Naive B cell (primary cell): ENCODE data around the gene SNRPD2. TPM values are rescaled to one million over a fixed set of nuclear protein-coding genes. Genes with fewer than 3 reads are reported as not detected.
"Not testable (repeated sequence)": the region's sequence is repeated elsewhere in the genome, so short reads cannot be mapped to it uniquely, and the experiment has no call there.

Source experiments
- ATAC-seq, 2 donors: fragments of 150-1000 bp; cut with Tn5 transposase; 2 replicates each; pipeline ENCODE4 v1.10.0; 2021; ENCODE audit warnings: low read depth in 2 of 2, mild to moderate bottlenecking in 2 of 2, moderate library complexity in 2 of 2
- DNase-seq: peaks from one replicate; pipeline ENCODE4 v3.0.0; 2022
- H3K27ac Mint-ChIP-seq, 6 donors: one replicate each; pipeline ENCODE4 v1.8.0; 2020 to 2022; ENCODE audit warnings: mild to moderate bottlenecking in 6 of 6, mixed read lengths in 6 of 6, moderate library complexity in 5 of 6, inconsistent platforms in 2 of 6
- H3K27me3 Mint-ChIP-seq, 3 donors: one replicate each; pipeline ENCODE4 v1.8.0; 2021 to 2022; ENCODE audit warnings: mixed read lengths in 3 of 3, mild to moderate bottlenecking in 1 of 3
- H3K36me3 Mint-ChIP-seq, 2 donors: one replicate each; pipeline ENCODE4 v1.8.0; 2020 to 2022; ENCODE audit warnings: mixed read lengths in 2 of 2, inconsistent platforms in 1 of 2, mild to moderate bottlenecking in 1 of 2
- H3K4me1 Mint-ChIP-seq, 3 donors: one replicate each; pipeline ENCODE4 v1.8.0; 2020 to 2022; ENCODE audit warnings: mixed read lengths in 3 of 3, inconsistent platforms in 1 of 3, mild to moderate bottlenecking in 1 of 3, moderate library complexity in 1 of 3
- H3K4me3 Mint-ChIP-seq, 8 donors: one replicate each; pipeline ENCODE4 v1.8.0; 2020 to 2022; ENCODE audit warnings: mild to moderate bottlenecking in 8 of 8, mixed read lengths in 8 of 8, moderate library complexity in 8 of 8, inconsistent platforms in 2 of 8
- H3K9me3 Mint-ChIP-seq, 7 donors: one replicate each; pipeline ENCODE4 v1.8.0; 2020 to 2022; ENCODE audit warnings: mixed read lengths in 7 of 7, mild to moderate bottlenecking in 5 of 7, inconsistent platforms in 2 of 7, moderate library complexity in 1 of 7
- polyA plus RNA-seq, 6 donors: library from polyadenylated mRNA; unstranded; fragments of 300-500 nt; fragmentation: Illumina TruSeq; gene quantifications; one replicate each; pipeline ENCODE4 v1.2.3, GENCODE V29; 2021; ENCODE audit warnings: low read depth in 6 of 6

SNRPD2 gene
- 1,000 to 10,000 TPM in 2 of 6 donors, 100 to 1,000 TPM in 4; 808 to 1,139 (median 906) TPM for polyA plus RNA-seq

DNA sequence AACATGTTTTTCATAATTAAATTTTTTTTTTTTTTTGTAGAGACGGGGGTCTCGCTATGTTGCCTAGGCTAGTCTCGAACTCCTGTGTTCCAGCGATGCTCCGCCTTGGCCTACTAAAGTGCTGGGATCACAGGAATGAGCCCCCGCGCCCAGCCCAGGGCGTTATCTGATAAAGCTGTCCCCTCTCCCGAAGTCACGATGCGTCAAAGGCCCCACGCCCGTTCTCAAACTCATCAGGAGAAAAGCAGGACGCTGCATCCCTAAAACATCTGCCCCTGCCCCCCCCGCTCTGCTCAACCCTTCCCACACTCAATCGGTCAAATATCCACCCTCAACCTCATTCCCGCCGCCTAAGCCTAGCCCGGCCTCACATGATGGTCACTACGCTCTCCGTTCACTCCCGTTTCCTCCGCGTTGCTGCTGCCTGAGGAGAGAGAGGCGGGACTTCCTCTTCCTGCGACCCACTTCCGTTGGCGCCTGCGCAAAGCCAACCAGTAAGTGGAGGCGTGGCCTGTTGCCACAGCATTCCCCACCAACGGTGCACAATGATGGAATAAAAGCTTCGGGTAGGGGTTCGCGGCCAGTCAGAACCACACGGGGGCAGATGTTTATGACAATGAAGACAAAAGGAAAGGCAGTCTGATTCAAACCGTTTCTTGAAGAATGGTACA lies at the start of gene SNRPD2:
Gene SNRPD2, minus strand, starts transcription at position 438 of the 671 bp plus-strand sequence. Its CDS starts 65 bp downstream, at position 373.
- no peaks in the 10 kb centered on the region for H3K27me3 Mint-ChIP-seq
- peaks cover 0 to 8% of the 10 kb centered on the region in 2 donors for H3K36me3 Mint-ChIP-seq
- DNase-seq: peak; percentile 94
- peak within 1 kb of the TSS; percentile 96 to 99 (median 99) for H3K27ac Mint-ChIP-seq
- H3K9me3 Mint-ChIP-seq: no peaks in the 10 kb centered on the region
- H3K4me3 Mint-ChIP-seq: peak within 1 kb of the TSS; percentile 87 to 100 (median 97)
- peak; percentile 45 to 51 for ATAC-seq
- peaks cover 10 to 32% (median 20%) of the 10 kb centered on the region in 3 donors for H3K4me1 Mint-ChIP-seq

DNA sequence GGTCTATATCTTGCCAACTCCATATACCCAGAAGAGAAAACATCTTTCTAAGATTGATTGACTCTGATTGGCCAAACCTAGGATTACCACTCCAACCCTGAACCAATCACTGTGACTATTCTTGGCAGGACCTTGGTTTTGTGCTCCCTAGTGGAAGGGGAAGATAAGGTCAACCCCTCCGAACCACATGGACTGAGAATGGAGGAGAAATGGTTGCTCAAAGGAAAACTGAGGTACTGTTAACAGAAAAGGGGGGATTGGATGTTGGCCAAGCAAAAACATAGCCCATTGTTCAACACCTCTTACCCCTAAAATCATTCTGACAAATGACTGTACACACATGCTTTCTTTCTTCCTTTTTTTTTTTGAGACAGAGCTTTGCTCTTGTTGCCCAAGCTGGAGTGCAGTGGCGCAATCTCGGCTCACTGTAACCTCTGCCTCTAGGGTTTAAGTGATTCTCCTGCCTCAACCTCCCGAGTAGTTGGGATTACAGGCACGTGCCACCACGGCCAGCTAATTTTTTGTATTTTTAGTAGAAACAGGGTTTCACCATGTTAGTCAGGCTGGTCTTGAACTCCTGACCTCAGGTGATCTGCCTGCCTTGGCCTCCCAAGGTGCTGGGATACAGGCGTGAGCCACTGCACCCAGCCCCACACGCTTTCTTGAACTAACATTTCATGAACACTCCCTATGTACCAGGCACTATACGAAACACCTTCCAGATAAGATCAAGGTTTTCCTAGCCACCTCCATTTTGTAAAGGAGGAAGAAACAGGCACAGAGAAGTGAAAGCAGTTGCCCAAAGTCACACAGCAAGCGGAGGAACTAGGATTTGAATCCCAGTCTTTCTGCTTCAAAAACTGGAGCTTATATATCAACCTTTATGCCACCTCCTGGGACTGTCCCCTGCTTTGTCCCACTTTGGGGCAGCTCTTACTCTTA lies 48.0 kb upstream of the SNRPD2 start:
- ATAC-seq (no peak), DNase-seq (no peak)
- H3K27me3 Mint-ChIP-seq: peaks cover 7 to 20% (median 16%) of the 10 kb centered on the region in 3 donors
- no peaks in the 10 kb centered on the region for H3K36me3 Mint-ChIP-seq
- H3K9me3 Mint-ChIP-seq: no peaks in the 10 kb centered on the region
- H3K4me1 Mint-ChIP-seq: no peaks in the 10 kb centered on the region
- H3K4me3 Mint-ChIP-seq: no peak overlapping the region
- no peak overlapping the region for H3K27ac Mint-ChIP-seq

DNA sequence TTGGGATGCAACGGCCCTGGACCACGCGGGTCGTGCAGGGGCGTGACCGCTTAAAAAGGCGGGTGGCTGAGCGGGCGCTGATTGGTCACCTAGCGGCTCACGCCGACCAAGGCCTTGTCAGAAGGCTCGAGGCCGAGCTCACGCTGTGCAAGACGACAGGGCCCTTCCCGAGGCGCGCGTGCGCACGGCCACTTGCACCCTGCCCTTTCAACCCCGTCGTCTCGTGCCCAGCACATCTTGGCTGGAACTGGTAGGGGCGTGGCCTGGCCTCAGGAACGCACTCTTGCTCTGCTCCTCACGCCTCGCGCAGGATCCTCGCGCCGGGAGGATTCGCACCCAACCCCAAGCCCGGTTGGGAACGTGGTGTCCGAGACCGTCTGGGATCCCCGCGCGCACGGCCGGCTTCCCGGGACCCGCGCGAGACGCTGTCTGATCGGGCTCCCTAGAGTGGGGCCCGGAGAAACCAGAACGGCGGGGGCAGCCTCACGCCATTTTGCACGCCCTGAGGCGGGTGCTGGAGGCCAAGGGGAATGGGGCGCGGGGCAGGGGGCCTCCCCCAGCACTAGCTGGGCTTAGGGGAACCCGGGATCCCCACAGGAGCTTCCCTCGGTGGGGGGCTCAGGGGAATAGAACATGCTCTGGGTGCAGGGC lies 41.5 kb upstream of the SNRPD2 start, which contains the start of gene MEIOSIN:
Gene MEIOSIN, plus strand, starts transcription at position 280 of the 651 bp plus-strand sequence. CDS start 1,938 bp downstream, outside the sequence.
- no peaks in the 10 kb centered on the region for H3K9me3 Mint-ChIP-seq
- peaks cover 19 to 28% (median 26%) of the 10 kb centered on the region in 3 donors for H3K4me1 Mint-ChIP-seq
- peaks cover 0 to 5% (median 0%) of the 10 kb centered on the region in 3 donors for H3K27me3 Mint-ChIP-seq
- no peak for DNase-seq
- peak within 1 kb of the TSS in 3 of 6 donors; percentile 24 to 47 (median 41) for H3K27ac Mint-ChIP-seq
- H3K4me3 Mint-ChIP-seq: peak within 1 kb of the TSS in 5 of 8 donors; percentile 13 to 76 (median 60)
- ATAC-seq: no peak
- no peaks in the 10 kb centered on the region for H3K36me3 Mint-ChIP-seq

GRCh38 chr19:45730368-45731288 lies 38.9 kb upstream of the SNRPD2 start, which contains the start of gene FBXO46:
TSS of gene FBXO46 (minus strand) at chr19:45730896. CDS start at chr19:45713495, 17,401 bp downstream.
- ATAC-seq (peak; percentile 99), DNase-seq (peak; percentile 90)
- no peaks in the 10 kb centered on the region for H3K36me3 Mint-ChIP-seq
- no peaks in the 10 kb centered on the region for H3K9me3 Mint-ChIP-seq
- no peaks in the 10 kb centered on the region for H3K27me3 Mint-ChIP-seq
- H3K4me3 Mint-ChIP-seq: peak within 1 kb of the TSS; percentile 89 to 98 (median 95)
- peaks cover 23 to 51% (median 38%) of the 10 kb centered on the region in 3 donors for H3K4me1 Mint-ChIP-seq
- peak within 1 kb of the TSS; percentile 90 to 99 (median 96) for H3K27ac Mint-ChIP-seq

DNA sequence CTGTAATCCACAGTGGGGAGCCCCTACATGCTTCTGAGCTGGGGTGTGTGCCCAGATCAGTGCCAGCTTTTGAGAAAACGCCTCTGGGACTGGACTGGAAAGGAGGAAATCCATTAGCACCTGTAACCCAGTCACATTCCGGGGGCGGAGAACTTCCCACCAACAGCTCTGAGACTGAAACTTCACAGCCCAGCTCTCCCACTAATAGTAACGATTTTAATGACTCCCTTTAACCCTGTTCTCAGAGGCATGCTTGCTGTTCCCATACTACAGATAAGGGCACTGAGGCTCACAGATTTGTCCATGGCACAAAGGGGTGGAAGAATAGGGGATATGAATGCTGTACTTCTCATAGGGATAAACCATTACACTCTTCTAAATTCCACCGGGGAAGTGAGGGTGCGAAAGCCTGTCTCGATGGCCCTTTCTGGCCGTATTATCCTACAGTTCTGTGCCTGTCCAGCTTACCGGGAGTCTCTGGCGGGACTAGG lies 38.1 kb upstream of the SNRPD2 start:
- no peak for DNase-seq
- H3K9me3 Mint-ChIP-seq: no peaks in the 10 kb centered on the region
- no peaks in the 10 kb centered on the region for H3K27me3 Mint-ChIP-seq
- H3K27ac Mint-ChIP-seq: peak overlapping the region; percentile 78 to 99 (median 96)
- peaks cover 23 to 51% (median 38%) of the 10 kb centered on the region in 3 donors for H3K4me1 Mint-ChIP-seq
- H3K4me3 Mint-ChIP-seq: peak overlapping the region; percentile 89 to 98 (median 95)
- no peaks in the 10 kb centered on the region for H3K36me3 Mint-ChIP-seq
- ATAC-seq: no peak

DNA sequence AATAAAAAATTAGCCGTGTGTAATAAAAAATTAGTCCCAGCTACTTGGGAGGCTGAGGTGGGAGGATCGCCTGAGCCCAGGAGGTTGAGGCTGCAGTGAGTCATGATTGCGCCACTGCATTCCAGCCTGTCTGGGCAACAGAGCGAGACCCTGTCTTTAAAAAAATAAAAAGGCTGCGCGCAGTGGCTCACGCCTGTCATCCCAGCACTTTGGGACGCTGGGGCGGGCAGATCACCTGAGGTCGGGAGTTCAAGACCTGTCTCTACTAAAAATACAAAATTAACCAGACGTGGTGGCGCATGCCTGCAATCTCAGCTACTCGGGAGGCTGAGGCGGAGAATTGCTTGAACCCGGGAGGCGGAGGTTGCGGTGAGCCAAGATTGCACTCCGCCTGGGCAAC lies 36.9 kb upstream of the SNRPD2 start:
- ATAC-seq, H3K36me3 Mint-ChIP-seq, H3K27me3 Mint-ChIP-seq, DNase-seq, H3K9me3 Mint-ChIP-seq: not testable (repeated sequence)
- peak overlapping the region in 3 of 6 donors; percentile 31 to 95 (median 77) for H3K27ac Mint-ChIP-seq
- peak overlapping the region in 5 of 8 donors; percentile 23 to 76 (median 32) for H3K4me3 Mint-ChIP-seq
- H3K4me1 Mint-ChIP-seq: peaks cover 28 to 57% (median 43%) of the 10 kb centered on the region in 3 donors

- not testable (repeated sequence) for ATAC-seq, H3K9me3 Mint-ChIP-seq, DNase-seq, H3K27me3 Mint-ChIP-seq, H3K36me3 Mint-ChIP-seq
- peak overlapping the region in 1 of 6 donors; percentile 24 for H3K27ac Mint-ChIP-seq
- H3K4me1 Mint-ChIP-seq: peaks cover 37 to 45% (median 42%) of the 10 kb centered on the region in 3 donors
- H3K4me3 Mint-ChIP-seq: peak overlapping the region in 1 of 8 donors; percentile 24
Measured at GRCh38 chr19:45720065-45720464, 28.3 kb upstream of the SNRPD2 start.

GRCh38 chr19:45717983-45718650 lies 26.4 kb upstream of the SNRPD2 start:
- Mint-ChIP-seq H3K36me3 (peaks cover 0 to 8% of the 10 kb centered on the region in 2 donors), H3K27me3 (no peaks in the 10 kb centered on the region), H3K9me3 (no peaks in the 10 kb centered on the region), H3K27ac (peak overlapping the region; percentile 84 to 99 (median 98)), H3K4me3 (peak overlapping the region; percentile 86 to 99 (median 97)), H3K4me1 (peaks cover 35 to 41% (median 40%) of the 10 kb centered on the region in 3 donors)
- DNase-seq: no peak
- ATAC-seq: no peak

DNA sequence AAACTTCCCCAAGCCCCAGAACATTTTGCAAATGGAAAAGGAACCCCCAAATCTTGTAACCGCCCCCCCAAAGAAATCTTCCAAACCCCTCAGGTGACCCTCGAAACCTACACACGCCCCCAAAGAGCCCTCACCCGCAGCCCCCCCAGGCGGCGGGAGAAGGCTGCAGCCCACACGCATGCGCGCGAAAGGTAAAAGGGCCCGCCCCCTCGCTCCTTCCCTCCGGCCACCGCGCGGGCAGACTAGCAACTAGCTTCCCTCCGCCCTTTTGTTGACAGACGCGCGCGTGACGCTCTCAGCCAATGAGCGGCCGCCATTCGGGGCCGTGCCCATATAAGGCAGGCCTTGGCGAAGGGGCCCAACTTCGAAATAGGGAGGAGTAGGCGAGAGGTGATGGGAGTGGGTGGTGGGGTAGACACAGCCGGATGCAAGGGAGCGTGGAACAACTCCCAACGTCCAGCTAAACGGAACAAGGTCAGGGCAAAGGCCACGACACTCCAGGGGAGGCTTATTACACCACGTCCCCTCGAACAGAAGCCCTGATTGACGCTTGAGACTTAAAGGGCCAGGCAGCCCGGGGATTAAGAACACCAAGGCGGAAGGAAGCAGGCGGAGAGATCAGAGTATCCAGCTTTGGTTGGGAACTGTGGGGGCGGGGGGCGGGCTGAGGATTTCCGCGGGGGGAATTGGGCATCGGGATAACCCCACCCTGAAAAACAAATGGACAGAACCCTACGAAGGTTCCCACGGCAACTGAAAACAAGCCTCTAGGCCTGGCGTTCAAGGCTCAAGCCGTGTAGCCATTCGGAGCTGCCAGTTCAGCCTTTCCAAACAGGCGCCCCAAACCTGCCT lies 25.6 kb upstream of the SNRPD2 start:
- peak overlapping the region; percentile 87 to 99 (median 98) for H3K27ac Mint-ChIP-seq
- H3K4me1 Mint-ChIP-seq: peaks cover 35 to 41% (median 40%) of the 10 kb centered on the region in 3 donors
- ATAC-seq: peak; percentile 93
- H3K9me3 Mint-ChIP-seq: no peaks in the 10 kb centered on the region
- DNase-seq: peak; percentile 96
- no peaks in the 10 kb centered on the region for H3K27me3 Mint-ChIP-seq
- peak overlapping the region; percentile 86 to 99 (median 97) for H3K4me3 Mint-ChIP-seq
- peaks cover 0 to 8% of the 10 kb centered on the region in 2 donors for H3K36me3 Mint-ChIP-seq

- peaks cover 0 to 8% of the 10 kb centered on the region in 2 donors for H3K36me3 Mint-ChIP-seq
- H3K4me1 Mint-ChIP-seq: peaks cover 30 to 41% (median 38%) of the 10 kb centered on the region in 3 donors
- peak overlapping the region; percentile 86 to 99 (median 97) for H3K4me3 Mint-ChIP-seq
- peak overlapping the region; percentile 87 to 99 (median 98) for H3K27ac Mint-ChIP-seq
- no peaks in the 10 kb centered on the region for H3K27me3 Mint-ChIP-seq
- H3K9me3 Mint-ChIP-seq: no peaks in the 10 kb centered on the region
- no peak for DNase-seq
- ATAC-seq: peak; percentile 0 to 1
Measured at GRCh38 chr19:45716359-45717130, 24.8 kb upstream of the SNRPD2 start.
